Left lung (tissue), 10 donors: ENCODE data around the gene C1QTNF8. TPM values are rescaled to one million over a fixed set of nuclear protein-coding genes. Genes with fewer than 3 reads are reported as not detected.

Experiments
- ATAC-seq: fragments of 200-7000 bp; cut with Tn5 transposase; one replicate; pipeline ENCODE4 v1.9.1; 2020; ENCODE audit warnings: moderate library complexity
- DNase-seq, 4 donors: peaks; one replicate each; pipeline ENCODE4 v3.0.0-alpha.2; 2013 to 2020
- H3K27ac ChIP-seq, 2 donors: fragments of 200-600 bp; sonication (generic) in 1 of 2; one replicate each; pipeline versions ENCODE4 v1.5.0 to v1.8.0; 2020 to 2021
- H3K27me3 ChIP-seq, 2 donors: fragments of 200-600 bp; sonication (generic) in 1 of 2; one replicate each; pipeline versions ENCODE4 v1.5.0 to v1.8.0; 2020 to 2021
- H3K36me3 ChIP-seq, 2 donors: fragments of 200-600 bp; sonication (generic) in 1 of 2; one replicate each; pipeline versions ENCODE4 v1.5.0 to v1.8.0; 2020 to 2021
- H3K4me1 ChIP-seq, 2 donors: fragments of 200-600 bp; one replicate each; pipeline ENCODE4 v1.8.0; 2021
- H3K4me3 ChIP-seq, 2 donors: fragments of 200-600 bp; sonication (generic) in 1 of 2; one replicate each; pipeline versions ENCODE4 v1.5.0 to v1.8.0; 2020 to 2021; ENCODE audit warnings: mild to moderate bottlenecking in 1 of 2
- H3K9me3 ChIP-seq, 2 donors: fragments of 200-600 bp; sonication (generic) in 1 of 2; one replicate each; pipeline versions ENCODE4 v1.5.0 to v1.8.0; 2020 to 2021
- CTCF ChIP-seq, 2 donors: fragments of 200-600 bp; sonication (generic) in 1 of 2; IDR thresholded peaks; one replicate each; pipeline versions ENCODE4 v1.5.0 to v1.8.0; 2021; ENCODE audit warnings: antibody characterized with exemption in 2 of 2
- intact Hi-C, 2 donors: fragments of 100-400 bp; cut with DNase I; formaldehyde crosslinking; loops; one replicate each; pipeline versions ENCODE4 v1.11.2 to v1.14.2; 2022
- polyA plus RNA-seq, 6 donors: library from polyadenylated mRNA; unstranded; fragments of 120-200 nt; gene quantifications; one replicate each; pipeline ENCODE4 v1.2.1, GENCODE V29; 2013; ENCODE audit not compliant: insufficient read length in 6 of 6
- total RNA-seq, 2 donors: library from RNA; stranded (reverse); fragmentation: NEBNext Ultra II Directional; extraction: Animal tissue kit (Norgen Biotek cat#: 25700); gene quantifications; one replicate each; pipeline ENCODE4 v1.2.1, GENCODE V29; 2021
- donor health status: DM: no; HTN: yes; CAD: no.
- donor health status: DM: no; HTN: no; CAD: no.

Gene C1QTNF8
- total and polyA plus RNA-seq, 8 donors, result 0.10 to 0.23 (median 0.10) TPM; not detected in 5

DNA sequence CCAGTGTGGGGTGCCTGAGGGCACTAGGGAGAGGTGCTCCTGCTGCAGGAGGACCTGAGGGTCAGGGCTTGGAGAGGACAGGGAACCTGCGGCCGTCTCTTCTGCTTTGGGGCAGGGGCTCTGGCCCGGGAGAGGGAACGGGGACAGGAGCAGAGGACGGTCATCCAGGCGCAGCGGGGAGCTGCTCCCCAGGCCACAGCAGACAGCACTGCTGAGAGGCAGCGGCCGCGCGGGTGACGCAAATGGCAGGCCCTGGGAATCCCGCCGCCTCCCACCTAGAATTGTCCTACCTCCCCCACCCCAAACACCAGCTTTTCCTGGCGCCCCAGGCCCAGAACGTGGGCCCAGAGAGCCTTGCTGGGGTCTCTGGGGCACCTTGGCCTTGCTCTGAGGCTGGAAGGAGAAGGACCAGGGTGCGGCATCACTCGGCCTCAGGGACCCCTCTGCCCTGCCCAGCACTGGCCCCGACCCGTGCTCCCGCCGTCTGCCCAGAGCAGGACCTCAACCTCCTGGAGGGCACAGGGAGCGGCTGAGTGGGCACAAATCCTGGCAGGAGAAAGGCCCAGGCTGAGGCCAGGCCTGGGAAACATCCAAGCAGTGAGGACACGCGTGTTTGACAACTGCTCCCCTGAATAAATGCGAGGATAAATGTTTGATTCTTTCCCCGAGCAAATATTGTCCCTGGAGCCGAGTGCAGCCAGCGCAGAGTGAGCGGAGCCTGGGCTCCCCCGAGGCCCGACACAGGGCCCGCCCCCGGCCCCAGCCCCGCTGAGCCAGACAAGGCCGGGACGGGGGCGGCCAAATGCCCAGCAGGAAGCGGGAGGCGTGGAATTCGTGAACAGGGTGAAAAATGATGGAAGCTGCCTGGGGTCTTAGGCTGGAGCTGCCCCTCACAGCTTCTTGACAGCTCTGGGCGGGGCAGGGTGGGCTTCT lies 15.0 kb downstream of the C1QTNF8 start:
- Histone ChIP-seq H3K4me3 (no peak overlapping the region), H3K36me3 (no peaks in the 10 kb centered on the region), H3K27me3 (peaks cover 0 to 98% of the 10 kb centered on the region in 2 donors), H3K27ac (no peak overlapping the region), H3K4me1 (no peaks in the 10 kb centered on the region), H3K9me3 (peaks cover 0 to 25% of the 10 kb centered on the region in 2 donors)
- ATAC-seq, result no peak
- TF ChIP-seq CTCF (IDR thresholded peaks at IDR 0.05), result no peak
- intact Hi-C loops, result no loop called here
- DNase-seq, result peak in 1 of 4 donors; percentile 12

GRCh38 chr16:1079786-1080525 lies 16.1 kb downstream of the C1QTNF8 start:
- no peak for DNase-seq
- no peak for ATAC-seq
- Histone ChIP-seq H3K4me3 (no peak overlapping the region), H3K27me3 (peaks cover 0 to 95% of the 10 kb centered on the region in 2 donors), H3K4me1 (no peaks in the 10 kb centered on the region), H3K9me3 (peaks cover 0 to 14% of the 10 kb centered on the region in 2 donors), H3K27ac (no peak overlapping the region), H3K36me3 (no peaks in the 10 kb centered on the region)
- intact Hi-C loops, result no loop called here
- no peak for TF ChIP-seq CTCF (IDR thresholded peaks at IDR 0.05)

DNA sequence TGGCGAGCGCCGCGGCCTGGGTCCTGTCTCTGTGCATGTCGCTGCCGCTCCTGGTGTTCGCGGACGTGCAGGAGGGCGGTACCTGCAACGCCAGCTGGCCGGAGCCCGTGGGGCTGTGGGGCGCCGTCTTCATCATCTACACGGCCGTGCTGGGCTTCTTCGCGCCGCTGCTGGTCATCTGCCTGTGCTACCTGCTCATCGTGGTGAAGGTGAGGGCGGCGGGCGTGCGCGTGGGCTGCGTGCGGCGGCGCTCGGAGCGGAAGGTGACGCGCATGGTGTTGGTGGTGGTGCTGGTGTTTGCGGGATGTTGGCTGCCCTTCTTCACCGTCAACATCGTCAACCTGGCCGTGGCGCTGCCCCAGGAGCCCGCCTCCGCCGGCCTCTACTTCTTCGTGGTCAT lies 16.7 kb downstream of the C1QTNF8 start:
- no peaks in the 10 kb centered on the region for H3K4me1 ChIP-seq
- H3K27me3 ChIP-seq, result peaks cover 0 to 95% of the 10 kb centered on the region in 2 donors
- ATAC-seq (no peak), DNase-seq (no peak)
- no peak overlapping the region for H3K27ac ChIP-seq
- TF ChIP-seq CTCF (IDR thresholded peaks at IDR 0.05), result no peak
- H3K4me3 ChIP-seq, result no peak overlapping the region
- peaks cover 0 to 8% of the 10 kb centered on the region in 2 donors for H3K9me3 ChIP-seq
- intact Hi-C loops, result no loop called here
- no peaks in the 10 kb centered on the region for H3K36me3 ChIP-seq

GRCh38 chr16:1078579-1079021 lies 17.4 kb downstream of the C1QTNF8 start:
- peak in 1 of 4 donors; percentile 42 for DNase-seq
- Histone ChIP-seq H3K9me3 (peaks cover 0 to under 1% of the 10 kb centered on the region in 2 donors), H3K4me1 (no peaks in the 10 kb centered on the region), H3K4me3 (no peak overlapping the region), H3K27me3 (peaks cover 0 to 95% of the 10 kb centered on the region in 2 donors), H3K27ac (no peak overlapping the region), H3K36me3 (no peaks in the 10 kb centered on the region)
- TF ChIP-seq CTCF (IDR thresholded peaks at IDR 0.05), result no peak
- intact Hi-C loops, result no loop called here
- peak; percentile 72 for ATAC-seq
